Loucy (cell line): ENCODE data around the gene TLR9.
A peak's percentile ranks its signal among the peaks of the same experiment; 100 is the strongest.

Experiments
- H2AFZ ChIP-seq: fragments of 200-600 bp; sonication (generic); 2 replicates; pipeline ENCODE4 v1.6.0; 2016; ENCODE audit warnings: antibody characterized with exemption, mild to moderate bottlenecking, low read length, moderate library complexity
- H3F3A ChIP-seq: fragments of 200-600 bp; 2 replicates; pipeline ENCODE4 v1.6.0; 2016; ENCODE audit warnings: antibody characterized with exemption, low read depth, mild to moderate bottlenecking
- H3K27me3 ChIP-seq: fragments of 200-600 bp; sonication (generic); 2 replicates; pipeline ENCODE4 v1.6.1; 2014; ENCODE audit warnings: low read length, mild to moderate bottlenecking; ENCODE audit not compliant: insufficient read depth, poor library complexity, severe bottlenecking
- H3K36me3 ChIP-seq: fragments of 200-600 bp; sonication (generic); 2 replicates; pipeline ENCODE4 v1.6.1; 2016; ENCODE audit warnings: low read length; ENCODE audit not compliant: insufficient read depth
- H3K4me1 ChIP-seq: fragments of 200-600 bp; sonication (generic); 2 replicates; pipeline ENCODE4 v1.5.1; 2014; ENCODE audit warnings: low read length, mild to moderate bottlenecking; ENCODE audit not compliant: insufficient read depth, poor library complexity, severe bottlenecking
- H3K4me2 ChIP-seq: fragments of 200-600 bp; sonication (generic); 2 replicates; pipeline ENCODE4 v1.6.0; 2014; ENCODE audit warnings: antibody characterized with exemption, low read length, low read depth, mild to moderate bottlenecking; ENCODE audit not compliant: poor library complexity, severe bottlenecking
- H3K4me3 ChIP-seq: fragments of 200-600 bp; sonication (generic); 2 replicates; pipeline ENCODE4 v1.5.1; 2014; ENCODE audit warnings: low read length, mild to moderate bottlenecking, mixed read lengths; ENCODE audit not compliant: poor library complexity, severe bottlenecking
- H3K79me2 ChIP-seq: fragments of 200-600 bp; sonication (generic); 2 replicates; pipeline ENCODE4 v1.6.1; 2014; ENCODE audit warnings: low read length; ENCODE audit not compliant: insufficient read depth
- H3K9ac ChIP-seq: fragments of 200-600 bp; sonication (generic); 2 replicates; pipeline ENCODE4 v1.6.0; 2014; ENCODE audit warnings: mild to moderate bottlenecking, low read depth, low read length, moderate library complexity; ENCODE audit not compliant: poor library complexity, severe bottlenecking
- H3K9me2 ChIP-seq: fragments of 200-600 bp; sonication (generic); replicated peaks from 2 replicates; pipeline ENCODE4 v1.6.1; 2016; ENCODE audit warnings: low read depth, low read length, mixed read lengths
- H3K9me3 ChIP-seq: fragments of 200-600 bp; sonication (generic); 2 replicates; pipeline ENCODE4 v1.6.1; 2014; ENCODE audit warnings: mild to moderate bottlenecking, antibody characterized with exemption, low read length, low read depth; ENCODE audit not compliant: insufficient read depth
- H4K20me1 ChIP-seq: fragments of 200-600 bp; sonication (generic); 2 replicates; pipeline ENCODE4 v1.6.0; 2014; ENCODE audit warnings: antibody characterized with exemption, low read length, mild to moderate bottlenecking; ENCODE audit not compliant: insufficient read depth, poor library complexity, severe bottlenecking
- CTCF ChIP-seq: fragments of 200-600 bp; sonication (generic); conservative IDR thresholded peaks from 2 replicates; pipeline ENCODE4 v1.5.1; 2014; ENCODE audit warnings: mild to moderate bottlenecking, antibody characterized with exemption, low read length
- EZH2phosphoT487 ChIP-seq: fragments of 200-600 bp; IDR thresholded peaks from 2 replicates; pipeline ENCODE4 v1.6.1; 2018; ENCODE audit warnings: antibody characterized with exemption, mild to moderate bottlenecking, moderate library complexity, borderline replicate concordance

The TLR9 gene

GRCh38 chr3:52218454-52218853, 7.0 kb downstream of the TLR9 start:
- H3K27me3 ChIP-seq: no peaks in the 10 kb centered on the region
- H3K36me3 ChIP-seq: peaks cover 22% of the 10 kb centered on the region; the same call in 1 of the 2 replicates
- peak overlapping the region; percentile 74 for H3K4me3 ChIP-seq
- peaks cover 13% of the 10 kb centered on the region; the same call in 1 of the 2 replicates for H3F3A ChIP-seq
- no peaks in the 10 kb centered on the region for H3K9me2 ChIP-seq
- peaks cover 31% of the 10 kb centered on the region for H3K79me2 ChIP-seq
- no peak for TF ChIP-seq CTCF
- no peak for TF ChIP-seq EZH2phosphoT487
- H3K9ac ChIP-seq: peak overlapping the region; percentile 70
- no peaks in the 10 kb centered on the region for H4K20me1 ChIP-seq
- H3K4me2 ChIP-seq: peak overlapping the region; percentile 98
- no peaks in the 10 kb centered on the region for H3K9me3 ChIP-seq
- H3K4me1 ChIP-seq: peaks cover 63% of the 10 kb centered on the region
- 0 out of 2 replicates have a peak overlapping the region, but pooled peaks have one; percentile 35 for H2AFZ ChIP-seq

GRCh38 chr3:52218026-52218425, 7.4 kb downstream of the TLR9 start:
- H3K27me3 ChIP-seq: no peaks in the 10 kb centered on the region
- H3K9me3 ChIP-seq: no peaks in the 10 kb centered on the region
- peak overlapping the region; percentile 74 for H3K4me3 ChIP-seq
- H3K4me1 ChIP-seq: peaks cover 60% of the 10 kb centered on the region
- H2AFZ ChIP-seq: no peak overlapping the region
- peaks cover 26% of the 10 kb centered on the region; the same call in 1 of the 2 replicates for H3K36me3 ChIP-seq
- H4K20me1 ChIP-seq: no peaks in the 10 kb centered on the region
- peaks cover 13% of the 10 kb centered on the region; the same call in 1 of the 2 replicates for H3F3A ChIP-seq
- H3K79me2 ChIP-seq: peaks cover 27% of the 10 kb centered on the region
- no peaks in the 10 kb centered on the region for H3K9me2 ChIP-seq
- peak overlapping the region; percentile 70 for H3K9ac ChIP-seq
- peak overlapping the region; percentile 98 for H3K4me2 ChIP-seq
- TF ChIP-seq EZH2phosphoT487 (no peak), CTCF (no peak)

DNA sequence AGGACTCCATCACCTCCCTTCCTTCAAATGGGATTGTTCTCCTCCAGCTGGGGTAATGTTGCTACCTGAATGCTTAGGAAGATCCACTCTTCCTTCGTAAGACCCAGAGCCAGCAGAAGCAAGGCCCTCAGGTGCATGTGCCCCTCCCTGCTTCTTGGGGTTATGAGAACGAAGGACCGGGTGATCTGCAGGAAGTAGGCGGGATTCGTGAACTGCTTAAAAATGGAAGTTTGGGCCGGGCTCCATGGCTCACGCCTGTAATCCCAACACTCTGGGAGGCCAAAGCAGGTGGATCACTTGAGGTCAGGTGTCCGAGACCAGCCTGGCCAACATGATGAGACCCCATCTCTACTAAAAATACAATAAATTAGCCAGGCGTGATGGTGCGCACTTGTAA, 8.0 kb downstream of the TLR9 start:
- Histone ChIP-seq H3K4me2 (peak overlapping the region; percentile 98), H3K4me3 (peak overlapping the region; percentile 74), H3K4me1 (peaks cover 54% of the 10 kb centered on the region), H4K20me1 (no peaks in the 10 kb centered on the region), H3K79me2 (peaks cover 21% of the 10 kb centered on the region), H3K36me3 (peaks cover 32% of the 10 kb centered on the region; the same call in 1 of the 2 replicates), H3K9me2 (no peaks in the 10 kb centered on the region), H3K9ac (peak overlapping the region; percentile 70), H2AFZ (no peak overlapping the region), H3K9me3 (no peaks in the 10 kb centered on the region), H3K27me3 (no peaks in the 10 kb centered on the region), H3F3A (peaks cover 13% of the 10 kb centered on the region; the same call in 1 of the 2 replicates)
- TF ChIP-seq CTCF: no peak
- TF ChIP-seq EZH2phosphoT487: no peak
